ENCODE results near the gene PTGFRN.
A peak's percentile ranks its signal among the peaks of the same experiment; 100 is the strongest.

Gene PTGFRN

DNA sequence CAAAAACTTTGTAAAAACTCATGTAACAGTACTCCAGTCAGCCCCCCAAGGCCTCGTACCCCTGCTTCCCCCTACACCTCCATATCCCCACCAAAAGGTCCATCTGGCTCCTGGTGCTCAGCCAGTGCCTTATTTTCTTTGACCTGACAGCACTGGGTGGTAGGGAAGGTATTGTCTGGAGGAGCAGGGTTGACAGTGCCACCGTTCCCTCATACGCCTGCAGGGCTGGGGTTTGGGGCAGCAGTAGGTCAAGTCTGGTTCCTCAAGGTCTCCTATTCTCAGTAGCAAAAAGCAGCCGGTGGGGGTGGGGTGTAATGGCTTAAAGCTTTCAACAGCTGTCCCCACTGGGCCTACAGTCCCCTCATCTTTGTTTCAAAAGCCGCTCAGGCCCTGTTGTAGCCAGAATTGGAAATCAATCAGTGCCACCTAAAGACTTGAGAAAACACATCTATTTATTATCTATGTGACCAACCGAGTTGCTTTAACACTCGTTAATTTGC is 125.1 kb downstream of the PTGFRN start:
- no peak for DNase-seq (ENCODE audit: low spot score)

DNA sequence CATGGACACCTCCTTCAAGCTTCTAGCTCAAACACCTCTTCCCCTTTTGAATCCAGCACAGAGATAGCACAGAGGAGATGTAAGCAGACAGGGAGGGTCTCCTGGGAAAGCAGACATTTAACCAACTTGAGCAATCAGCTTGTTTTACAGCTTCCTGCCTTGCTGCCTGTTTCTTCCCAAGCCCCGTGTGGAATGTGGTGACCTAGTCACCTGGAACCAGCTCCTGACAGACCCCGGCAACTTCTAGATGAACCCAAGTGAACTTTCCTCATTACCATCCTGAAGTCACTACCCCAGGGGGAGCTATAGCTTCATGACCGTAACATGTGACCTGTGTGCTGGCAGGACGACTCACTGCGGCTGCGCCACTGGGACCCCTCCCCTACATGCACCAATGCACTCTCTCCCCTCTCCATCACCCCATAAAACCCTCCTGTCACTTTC is 126.3 kb downstream of the PTGFRN start:
- DNase-seq (ENCODE audit: low spot score), result peak; percentile 23

DNA sequence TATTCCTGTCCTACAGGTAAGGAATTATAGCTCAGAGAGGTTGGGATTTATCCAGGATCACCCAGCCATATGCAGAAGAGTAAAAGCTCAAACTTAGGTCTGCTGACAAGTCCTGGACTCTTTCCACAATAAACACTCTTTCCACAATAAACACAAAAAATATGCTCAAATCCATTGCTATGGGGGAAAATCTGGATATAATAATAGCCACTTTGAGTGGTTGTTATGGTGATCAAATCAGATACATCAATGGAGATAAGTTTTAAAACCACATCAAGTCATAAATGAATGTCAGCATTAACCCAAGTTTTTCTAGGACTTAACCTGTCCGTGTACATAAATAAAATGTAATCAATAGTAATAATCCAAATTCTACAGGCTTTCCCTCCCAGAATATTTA is 128.1 kb downstream of the PTGFRN start:
- no peak for DNase-seq (ENCODE audit: low spot score)

DNA sequence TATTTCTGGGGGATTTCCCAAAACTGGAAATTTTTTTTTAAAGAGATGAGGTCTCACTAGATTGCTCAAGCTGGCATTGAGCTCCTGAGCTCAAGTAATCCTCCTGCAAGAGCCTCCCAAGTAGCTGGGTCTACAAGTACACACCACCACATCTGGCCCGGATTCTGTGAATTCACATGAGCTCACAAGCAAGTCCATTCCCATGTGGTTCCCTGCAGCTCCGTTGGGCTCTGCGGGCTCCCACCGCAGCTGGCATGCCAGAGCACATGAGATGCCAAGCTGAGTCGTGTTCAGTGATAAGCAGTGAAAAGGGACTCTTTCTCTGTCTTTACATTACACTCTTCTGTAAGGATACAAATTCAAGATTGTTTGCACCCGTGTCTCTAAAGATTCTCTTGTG is 128.5 kb downstream of the PTGFRN start:
- DNase-seq (ENCODE audit: low spot score), result no peak
